MM.1S (cell line): Measurements from ENCODE around the gene MYPN.

ENCODE experiments used
- DNase-seq: peaks from one replicate; pipeline ENCODE4 v3.0.0-alpha.2; 2015
- H2AFZ ChIP-seq: fragments of 300-600 bp; sonication (generic); 2 replicates; pipeline ENCODE4 v1.6.0; 2016; ENCODE audit warnings: antibody characterized with exemption, low read length
- H3F3A ChIP-seq: fragments of 300-600 bp; sonication (generic); 2 replicates; pipeline ENCODE4 v1.6.1; 2016; ENCODE audit warnings: mild to moderate bottlenecking, antibody characterized with exemption, low read length, moderate library complexity, mixed read lengths; ENCODE audit not compliant: insufficient read depth
- H3K27ac ChIP-seq: fragments of 300-600 bp; sonication (generic); 2 replicates; pipeline ENCODE4 v1.5.1; 2016; ENCODE audit warnings: mild to moderate bottlenecking, low read length
- H3K27me3 ChIP-seq: fragments of 300-600 bp; sonication (generic); replicated peaks from 2 replicates; pipeline ENCODE4 v1.6.0; 2016; ENCODE audit warnings: low read length; ENCODE audit not compliant: insufficient read depth
- H3K36me3 ChIP-seq: fragments of 300-600 bp; sonication (generic); replicated peaks from 2 replicates; pipeline ENCODE4 v1.6.1; 2016; ENCODE audit warnings: mild to moderate bottlenecking, low read length, mixed read lengths; ENCODE audit not compliant: insufficient read depth
- H3K4me1 ChIP-seq: fragments of 300-600 bp; sonication (generic); 2 replicates; pipeline ENCODE4 v1.6.1; 2016; ENCODE audit warnings: low read length, mixed read lengths
- H3K4me2 ChIP-seq: fragments of 300-600 bp; sonication (generic); 2 replicates; pipeline ENCODE4 v1.6.0; 2016; ENCODE audit warnings: low read depth, low read length
- H3K4me3 ChIP-seq: fragments of 300-600 bp; sonication (generic); 2 replicates; pipeline ENCODE4 v1.5.1; 2016; ENCODE audit warnings: low read length, mixed read lengths
- H3K79me2 ChIP-seq: fragments of 300-600 bp; sonication (generic); 2 replicates; pipeline ENCODE4 v1.6.1; 2016; ENCODE audit warnings: mixed run types, low read length, mixed read lengths
- H3K9ac ChIP-seq: fragments of 300-600 bp; sonication (generic); 2 replicates; pipeline ENCODE4 v1.6.1; 2016; ENCODE audit warnings: low read length, mixed read lengths
- H3K9me2 ChIP-seq: fragments of 300-600 bp; sonication (generic); replicated peaks from 2 replicates; pipeline ENCODE4 v1.6.1; 2016; ENCODE audit warnings: mild to moderate bottlenecking, low read length, mixed read lengths; ENCODE audit not compliant: insufficient read depth
- H3K9me3 ChIP-seq: fragments of 300-600 bp; sonication (generic); replicated peaks from 2 replicates; pipeline ENCODE4 v1.6.1; 2016; ENCODE audit warnings: mild to moderate bottlenecking, low read length, mixed read lengths; ENCODE audit not compliant: insufficient read depth
- H4K20me1 ChIP-seq: fragments of 300-600 bp; sonication (generic); 2 replicates; pipeline ENCODE4 v1.6.1; 2016; ENCODE audit warnings: mild to moderate bottlenecking, low read length, moderate library complexity, mixed read lengths; ENCODE audit not compliant: insufficient read depth
- EZH2 ChIP-seq: fragments of 300-600 bp; sonication (generic); optimal IDR thresholded peaks from 2 replicates; pipeline ENCODE3; 2017; ENCODE audit warnings: low read depth, mild to moderate bottlenecking, antibody characterized with exemption, low read length, mixed read lengths
- EZH2phosphoT487 ChIP-seq: fragments of 300-600 bp; sonication (generic); IDR thresholded peaks from 2 replicates; pipeline ENCODE4 v1.6.1; 2018; ENCODE audit warnings: antibody characterized with exemption, low read length
- TF ChIP-seq, protein P1 (sequence below): fragments of 300-600 bp; sonication (generic); IDR thresholded peaks from 2 replicates; pipeline ENCODE4 v1.5.1; 2016; ENCODE audit warnings: antibody characterized with exemption, low read length, mixed read lengths

Gene MYPN

DNA sequence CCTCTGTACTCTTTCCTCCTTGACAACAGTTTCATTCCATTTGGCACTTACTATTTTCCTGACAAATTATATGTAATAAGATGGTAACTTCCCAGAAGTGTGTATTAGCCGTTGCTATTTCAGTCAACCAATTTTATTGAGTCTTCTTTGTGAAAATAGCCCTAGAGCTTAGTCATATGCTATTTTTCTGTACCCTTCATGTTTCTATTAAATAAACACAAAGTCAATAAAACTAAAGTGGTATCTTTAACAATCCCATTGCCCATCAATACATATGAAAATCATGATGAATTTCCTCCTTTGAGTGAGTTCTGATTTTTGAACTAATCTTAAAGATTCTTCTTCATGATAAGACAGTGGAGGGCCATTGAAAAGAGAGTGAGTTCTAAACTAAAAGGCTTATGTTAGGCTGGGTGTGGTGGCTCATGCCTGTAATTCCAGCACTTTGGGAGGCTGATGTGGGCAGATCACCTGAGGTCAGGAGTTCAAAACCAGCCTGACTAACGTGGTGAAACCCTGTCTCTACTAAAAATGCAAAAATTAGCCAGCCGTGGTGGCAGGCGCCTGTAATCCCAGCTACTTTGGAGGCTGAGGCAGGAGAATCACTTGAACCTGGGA lies 5.9 kb upstream of the MYPN start:
- no peaks in the 10 kb centered on the region for H3K4me1 ChIP-seq
- no peaks in the 10 kb centered on the region for H3K9me3 ChIP-seq
- DNase-seq = no peak
- no peaks in the 10 kb centered on the region for H3K9me2 ChIP-seq
- H3K27me3 ChIP-seq = no peaks in the 10 kb centered on the region
- H3F3A ChIP-seq = no peaks in the 10 kb centered on the region
- no peaks in the 10 kb centered on the region for H3K36me3 ChIP-seq
- no peaks in the 10 kb centered on the region for H4K20me1 ChIP-seq
- no peaks in the 10 kb centered on the region for H3K79me2 ChIP-seq
- no peak overlapping the region for H3K4me2 ChIP-seq
- H3K4me3 ChIP-seq = no peak overlapping the region
- H2AFZ ChIP-seq = no peak overlapping the region
- TF ChIP-seq EZH2 (no peak), EZH2phosphoT487 (no peak)
- H3K27ac ChIP-seq = no peak overlapping the region
- no peak overlapping the region for H3K9ac ChIP-seq

DNA sequence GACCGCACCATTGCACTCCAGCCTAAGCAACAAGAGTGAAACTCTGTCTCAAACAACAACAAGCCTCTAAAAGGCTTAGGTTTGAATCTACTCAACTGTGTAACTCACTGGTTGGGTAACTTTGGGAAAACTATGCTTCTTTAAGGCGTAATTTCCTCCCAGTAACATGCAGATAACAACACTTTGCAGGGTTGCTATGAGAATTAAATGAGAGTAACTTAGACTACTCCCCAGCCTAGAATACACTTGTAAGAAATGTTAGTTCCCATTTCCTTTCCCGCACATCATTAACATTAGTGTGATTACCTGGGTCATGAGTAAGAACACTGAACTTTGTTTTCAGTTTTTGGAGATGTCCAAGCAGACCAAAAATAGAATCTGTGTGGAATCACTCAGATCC lies 5.4 kb upstream of the MYPN start:
- Histone ChIP-seq H3K36me3 (no peaks in the 10 kb centered on the region), H3K4me3 (no peak overlapping the region), H4K20me1 (no peaks in the 10 kb centered on the region), H3K27ac (no peak overlapping the region), H3K9ac (no peak overlapping the region), H3K9me3 (no peaks in the 10 kb centered on the region), H3K79me2 (no peaks in the 10 kb centered on the region), H3K9me2 (no peaks in the 10 kb centered on the region), H3K4me1 (no peaks in the 10 kb centered on the region), H2AFZ (no peak overlapping the region), H3F3A (no peaks in the 10 kb centered on the region), H3K4me2 (no peak overlapping the region), H3K27me3 (no peaks in the 10 kb centered on the region)
- TF ChIP-seq EZH2phosphoT487 (no peak), EZH2 (no peak)
- TF ChIP-seq, protein P1, sequence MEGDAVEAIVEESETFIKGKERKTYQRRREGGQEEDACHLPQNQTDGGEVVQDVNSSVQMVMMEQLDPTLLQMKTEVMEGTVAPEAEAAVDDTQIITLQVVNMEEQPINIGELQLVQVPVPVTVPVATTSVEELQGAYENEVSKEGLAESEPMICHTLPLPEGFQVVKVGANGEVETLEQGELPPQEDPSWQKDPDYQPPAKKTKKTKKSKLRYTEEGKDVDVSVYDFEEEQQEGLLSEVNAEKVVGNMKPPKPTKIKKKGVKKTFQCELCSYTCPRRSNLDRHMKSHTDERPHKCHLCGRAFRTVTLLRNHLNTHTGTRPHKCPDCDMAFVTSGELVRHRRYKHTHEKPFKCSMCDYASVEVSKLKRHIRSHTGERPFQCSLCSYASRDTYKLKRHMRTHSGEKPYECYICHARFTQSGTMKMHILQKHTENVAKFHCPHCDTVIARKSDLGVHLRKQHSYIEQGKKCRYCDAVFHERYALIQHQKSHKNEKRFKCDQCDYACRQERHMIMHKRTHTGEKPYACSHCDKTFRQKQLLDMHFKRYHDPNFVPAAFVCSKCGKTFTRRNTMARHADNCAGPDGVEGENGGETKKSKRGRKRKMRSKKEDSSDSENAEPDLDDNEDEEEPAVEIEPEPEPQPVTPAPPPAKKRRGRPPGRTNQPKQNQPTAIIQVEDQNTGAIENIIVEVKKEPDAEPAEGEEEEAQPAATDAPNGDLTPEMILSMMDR = no peak
- no peak for DNase-seq

- Histone ChIP-seq H3K4me3 (no peak overlapping the region), H3K36me3 (no peaks in the 10 kb centered on the region), H3K27ac (no peak overlapping the region), H3K4me1 (no peaks in the 10 kb centered on the region), H3K9ac (no peak overlapping the region), H3K79me2 (no peaks in the 10 kb centered on the region), H3K27me3 (no peaks in the 10 kb centered on the region), H4K20me1 (no peaks in the 10 kb centered on the region), H3K9me3 (no peaks in the 10 kb centered on the region), H3K9me2 (no peaks in the 10 kb centered on the region), H2AFZ (no peak overlapping the region), H3F3A (no peaks in the 10 kb centered on the region), H3K4me2 (no peak overlapping the region)
- DNase-seq = no peak
- TF ChIP-seq EZH2 (no peak), EZH2phosphoT487 (no peak)
- TF ChIP-seq, protein P1 = no peak
Observed at GRCh38 chr10:68105820-68106219, 3.5 kb upstream of the MYPN start.

DNA sequence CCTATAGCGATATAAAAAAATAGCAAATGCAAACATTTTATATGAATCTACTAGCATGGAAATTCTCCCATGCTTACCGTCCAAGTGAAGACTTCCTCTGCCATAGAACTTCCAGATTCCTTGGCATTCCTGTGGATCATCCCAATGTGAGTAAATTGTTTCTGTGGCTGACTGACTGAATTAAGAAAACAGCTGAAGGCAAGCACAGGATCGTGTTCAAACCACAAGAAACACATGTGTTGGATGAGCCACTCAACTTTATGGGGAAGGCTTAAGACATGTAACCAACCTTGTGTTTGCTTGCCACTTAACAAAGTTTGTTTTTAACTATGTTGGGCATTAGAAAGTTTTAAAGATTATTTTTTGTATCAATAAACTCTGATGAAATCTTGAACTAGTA lies 2.6 kb upstream of the MYPN start:
- Histone ChIP-seq H2AFZ (no peak overlapping the region), H3K79me2 (no peaks in the 10 kb centered on the region), H3K4me2 (no peak overlapping the region), H3K9me2 (no peaks in the 10 kb centered on the region), H3K4me3 (no peak overlapping the region), H3K27ac (no peak overlapping the region), H4K20me1 (no peaks in the 10 kb centered on the region), H3K9ac (no peak overlapping the region), H3K9me3 (no peaks in the 10 kb centered on the region), H3K27me3 (no peaks in the 10 kb centered on the region), H3F3A (no peaks in the 10 kb centered on the region), H3K4me1 (no peaks in the 10 kb centered on the region), H3K36me3 (no peaks in the 10 kb centered on the region)
- DNase-seq = no peak
- TF ChIP-seq EZH2 (no peak), EZH2phosphoT487 (no peak)
- TF ChIP-seq, protein P1 = no peak
